ENCODE data around the gene LCP1.

- TF ChIP-seq POLR2A (IDR thresholded peaks at IDR 0.05), result peak; percentile 6
- TF ChIP-seq CTCF (IDR thresholded peaks at IDR 0.05), result peak in 1 of 4 experiments; percentile 3
- no peak for TF ChIP-seq POLR2AphosphoS5 (IDR thresholded peaks at IDR 0.05)
Measured at GRCh38 chr13:46211483-46212351, 29.7 kb upstream of the LCP1 start, which contains the start of gene LRRC63.

Measured in prostate gland (tissue), 2 donors.